K562 (cell line): ENCODE measurements around the gene CACNA2D3. TPM values are rescaled to one million over a fixed set of nuclear protein-coding genes. Genes with fewer than 3 reads are reported as not detected.

Source experiments
- ATAC-seq: fragments of 200-7000 bp; cut with Tn5 transposase; 3 replicates; pipeline ENCODE4 v1.9.1; 2020; ENCODE audit warnings: moderate library complexity
- BruUV-seq: library from RNA; stranded (reverse); fragments of 400-500 nt; replicated peaks from 2 replicates; lab custom pipeline; 2021; lab: Mats Ljungman, UMichigan
- CTCF ChIA-PET: fragments of 300-600 bp; formaldehyde crosslinking; extraction: SDS; loops from one replicate; lab custom pipeline; 2021; ENCODE audit warnings: low intra/inter-chr PET ratio; lab: Yijun Ruan, JAX
- POLR2A ChIA-PET: fragments of 300-600, 350-650 bp; sonication (Branson Sonifier 250); formaldehyde crosslinking; extraction: SDS; loops from one replicate; lab custom pipeline; 2021; ENCODE audit warnings: antibody characterized with exemption, inconsistent platforms; lab: Yijun Ruan, JAX
- DNase-seq, 4 experiments: peaks; one replicate each; pipeline versions ENCODE4 v3.0.0 to v3.0.0-alpha.2; 2011 to 2018; ENCODE audit warnings: low spot score in 3 of 4, mixed read lengths in 3 of 4; ENCODE audit errors: extremely low read depth in 1 of 4
- FAIRE-seq: peaks from 2 replicates; lab custom pipeline; 2011; peaks lifted over from hg19 to GRCh38; lab: Jason Lieb, UNC
- H2AFZ ChIP-seq: 2 replicates; pipeline ENCODE4 v1.6.0; 2011; ENCODE audit warnings: low read depth, low read length, control low read depth, inconsistent platforms
- H3K27ac ChIP-seq: fragments of 200-600 bp; 3 replicates; pipeline ENCODE4 v1.8.0; 2011; ENCODE audit warnings: low read depth, mild to moderate bottlenecking, control low read depth, inconsistent platforms, low read length, moderate library complexity, mixed read lengths; ENCODE audit errors: extremely low read depth
- H3K27me3 ChIP-seq, 2 experiments: fragments of 300-600 bp in 1 of 2; 2 replicates in 1 of 2; 3 replicates in 1 of 2; pipeline versions ENCODE4 v1.6.0 to v1.8.0; 2011; ENCODE audit warnings: inconsistent platforms in 2 of 2, low read length in 2 of 2, mild to moderate bottlenecking in 1 of 2, mixed read lengths in 1 of 2, moderate library complexity in 1 of 2; ENCODE audit not compliant: control insufficient read depth in 2 of 2, insufficient read depth in 2 of 2
- H3K36me3 ChIP-seq: fragments of 300-600 bp; 3 replicates; pipeline ENCODE4 v1.8.0; 2011; ENCODE audit warnings: mild to moderate bottlenecking, low read length, inconsistent platforms; ENCODE audit not compliant: control insufficient read depth, insufficient read depth
- H3K4me1 ChIP-seq, 2 experiments: fragments of 200-600 bp in 1 of 2; replicated peaks in 1 of 2; 2 replicates in 1 of 2; 3 replicates in 1 of 2; pipeline versions ENCODE4 v1.5.1 to v1.8.0; 2011; ENCODE audit warnings: inconsistent platforms in 2 of 2, low read length in 2 of 2, mild to moderate bottlenecking in 1 of 2, mixed read lengths in 1 of 2, moderate library complexity in 1 of 2; ENCODE audit not compliant: control insufficient read depth in 2 of 2, insufficient read depth in 2 of 2
- H3K4me2 ChIP-seq: 2 replicates; pipeline ENCODE4 v1.6.1; 2011; ENCODE audit warnings: low read length, control low read depth, inconsistent platforms, mixed read lengths; ENCODE audit not compliant: insufficient read depth
- H3K4me3 ChIP-seq: fragments of 200-600 bp; sonication (generic), shearing (Covaris generic); 2 replicates; pipeline ENCODE4 v1.5.1; 2016; ENCODE audit warnings: control low read depth, inconsistent platforms
- H3K79me2 ChIP-seq: fragments of 200-600 bp; 3 replicates; pipeline ENCODE4 v1.8.0; 2011; ENCODE audit warnings: low read length, inconsistent platforms; ENCODE audit not compliant: control insufficient read depth, insufficient read depth
- H3K9ac ChIP-seq, 2 experiments: 2 replicates each; pipeline versions ENCODE4 v1.6.0 to v1.6.1; 2011; ENCODE audit warnings: low read depth in 2 of 2, low read length in 2 of 2, control low read depth in 1 of 2, inconsistent platforms in 1 of 2, mild to moderate bottlenecking in 1 of 2, mixed read lengths in 1 of 2; ENCODE audit not compliant: insufficient read depth in 1 of 2
- H3K9me1 ChIP-seq: one replicate; pipeline ENCODE4 v1.6.0; 2011; ENCODE audit warnings: inconsistent platforms, mild to moderate bottlenecking, low read length, moderate library complexity; ENCODE audit not compliant: control insufficient read depth, insufficient read depth
- H3K9me3 ChIP-seq: replicated peaks from 2 replicates; pipeline ENCODE4 v1.5.1; 2011; ENCODE audit warnings: low read depth, low read length, inconsistent platforms; ENCODE audit not compliant: control insufficient read depth, insufficient read depth
- H4K20me1 ChIP-seq: replicated peaks from 2 replicates; pipeline ENCODE4 v1.6.1; 2011; ENCODE audit warnings: low read length, inconsistent platforms, mixed read lengths; ENCODE audit not compliant: control insufficient read depth, insufficient read depth
- BRCA1 ChIP-seq, 2 experiments: fragments of 450-650 bp in 1 of 2; sonication (generic) in 1 of 2; formaldehyde crosslinking in 1 of 2; IDR thresholded peaks; 2 replicates each; pipeline versions ENCODE4 v1.5.0 to v1.6.1; 2017 to 2020; ENCODE audit warnings: mild to moderate bottlenecking in 1 of 2, missing genetic modification reagents in 1 of 2
- CCAR2 ChIP-seq: fragments of 200-400 bp; formaldehyde crosslinking; IDR thresholded peaks from 2 replicates; pipeline ENCODE4 v1.6.1; 2017; ENCODE audit warnings: mild to moderate bottlenecking, low read depth, low read length
- DACH1 ChIP-seq: fragments of 450-650 bp; IDR thresholded peaks from 2 replicates; pipeline ENCODE4 v1.6.1; 2018; ENCODE audit not compliant: partially characterized antibody
- L3MBTL2 ChIP-seq: fragments of 450-650 bp; IDR thresholded peaks from 2 replicates; pipeline ENCODE4 v1.6.1; 2016; ENCODE audit warnings: mild to moderate bottlenecking, moderate library complexity
- MEF2D ChIP-seq: conservative IDR thresholded peaks from 2 replicates; pipeline ENCODE4 v1.6.1; 2016; ENCODE audit warnings: low read depth, missing genetic modification characterization, missing compliant biosample characterization
- NR4A1 ChIP-seq, 2 experiments: fragments of 250-450 bp in 1 of 2; fragments of 450-650 bp in 1 of 2; sonication (Bioruptor Pico) in 1 of 2; IDR thresholded peaks; 2 replicates each; pipeline versions ENCODE4 v1.4.0 to v1.6.1; 2016 to 2020; ENCODE audit warnings: mild to moderate bottlenecking in 2 of 2, missing compliant biosample characterization in 1 of 2, missing genetic modification characterization in 1 of 2, moderate library complexity in 1 of 2
- PPARD ChIP-seq: fragments of 250-450 bp; sonication (Bioruptor Pico); IDR thresholded peaks from 2 replicates; pipeline ENCODE4 v1.8.0; 2022; ENCODE audit warnings: inconsistent platforms, mild to moderate bottlenecking, moderate library complexity
- RBM15 ChIP-seq: fragments of 200-400 bp; formaldehyde crosslinking; IDR thresholded peaks from 2 replicates; pipeline ENCODE4 v1.6.1; 2018; ENCODE audit warnings: mild to moderate bottlenecking, low read length, moderate library complexity; ENCODE audit not compliant: insufficient read depth
- RCOR1 ChIP-seq, 2 experiments: IDR thresholded peaks; 2 replicates each; pipeline ENCODE4 v1.6.1; 2012; ENCODE audit warnings: low read depth in 2 of 2, low read length in 2 of 2, borderline replicate concordance in 1 of 2, improper control_type of control experiment in 1 of 2
- STAT5A ChIP-seq: IDR thresholded peaks from 2 replicates; pipeline ENCODE4 v1.6.1; 2012; ENCODE audit warnings: low read length, inconsistent platforms, borderline replicate concordance
- THRAP3 ChIP-seq: fragments of 450-650 bp; IDR thresholded peaks from 2 replicates; pipeline ENCODE4 v1.6.1; 2016; ENCODE audit warnings: mild to moderate bottlenecking, inconsistent platforms, borderline replicate concordance
- WGBS: fragments of 100-300 bp; shearing (Covaris generic); methylation state at CpG from one replicate; pipeline ENCODE4 v1.1.6; 2016; ENCODE audit warnings: low coverage, mixed read lengths; ENCODE audit not compliant: insufficient coverage; ENCODE audit errors: missing lambda C conversion rate; 5-methylcytosine and 5-hydroxymethylcytosine counted together
- in situ Hi-C: fragments of 300-500 bp; cut with MboI; formaldehyde crosslinking; loops from 4 replicates; pipeline ENCODE4 v1.15.0; 2018; ENCODE audit warnings: inconsistent platforms, mixed read lengths
- intact Hi-C: fragments of 100-400 bp; cut with micrococcal nuclease; formaldehyde crosslinking; loops from 2 replicates; pipeline ENCODE4 v1.14.2; 2022
- polyA plus RNA-seq, 8 experiments: library from polyadenylated mRNA; depleted of rRNA in 4 of 8; stranded (reverse) in 5 of 8; unstranded in 3 of 8; fragments of >200 nt; fragmentation: Nextera tagmentation in 2 of 8; fragmentation: Illumina TruSeq in 1 of 8; extraction: Ambion mirVana in 2 of 8; extraction: Trizol in 1 of 8; gene quantifications; 2 replicates each; pipeline versions ENCODE4 v1.2.1 to v1.2.3, GENCODE V29; 2011 to 2014; ENCODE audit warnings: inconsistent platforms in 1 of 8, missing spikeins in 1 of 8
- total RNA-seq, 7 experiments: library from RNA; depleted of rRNA in 6 of 7; stranded (reverse); fragments of >200 nt in 6 of 7; fragmentation: Illumina TruSeq in 2 of 7; extraction: Trizol in 2 of 7; gene quantifications; 2 replicates each; pipeline versions ENCODE4 v1.2.1 to v1.2.3, GENCODE V29; 2011 to 2021; ENCODE audit warnings: low replicate concordance in 1 of 7
- TF ChIP-seq, protein P1 (sequence below): sonication (generic); formaldehyde crosslinking; IDR thresholded peaks from 2 replicates; pipeline ENCODE4 v1.8.1; 2023; ENCODE audit warnings: mild to moderate bottlenecking, missing genetic modification reagents
- TF ChIP-seq, protein P2 (sequence below): fragments of 200-800 bp; sonication (Bioruptor generic); IDR thresholded peaks from 2 replicates; pipeline ENCODE4 v1.6.1; 2016; ENCODE audit warnings: missing genetic modification characterization, missing compliant biosample characterization
- TF ChIP-seq, protein P3 (sequence below): sonication (generic); formaldehyde crosslinking; IDR thresholded peaks from 2 replicates; pipeline ENCODE4 v1.9.0; 2022; ENCODE audit warnings: mild to moderate bottlenecking, missing genetic modification reagents

CACNA2D3 gene
- total and polyA plus RNA-seq, 9 of the 15 experiments (the other 6 are each of a cell fraction or from before 2014, with no cell fraction given): 0.01 TPM; not detected in 8

DNA sequence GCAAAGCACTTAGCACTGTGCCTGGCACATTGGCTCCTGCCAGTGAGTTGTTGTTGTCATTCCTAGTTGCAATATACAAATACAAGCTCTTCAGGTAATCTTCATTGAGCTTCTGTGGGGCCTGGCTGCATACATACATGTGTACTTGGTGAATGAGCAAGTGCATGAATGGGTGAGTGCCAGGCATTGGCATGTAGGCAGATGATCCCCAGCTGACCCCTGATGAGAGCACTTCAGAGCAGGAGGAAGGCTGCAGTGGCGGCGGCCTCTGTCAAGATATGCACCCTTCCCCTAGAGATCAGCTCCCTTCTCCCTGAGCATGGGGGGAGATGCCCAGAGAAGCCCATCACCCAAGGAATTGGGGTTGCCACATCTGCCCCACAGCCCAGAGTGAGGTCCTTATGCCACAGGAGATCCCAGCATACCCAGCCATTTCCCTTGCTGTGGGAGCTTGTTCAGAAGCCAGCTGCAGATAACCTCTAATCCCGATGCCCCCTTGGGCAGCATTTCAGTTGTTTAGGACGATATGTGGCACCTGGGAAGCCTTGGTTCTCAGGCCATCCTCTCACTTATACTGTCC is 8.8 kb downstream of the CACNA2D3 start:
- ATAC-seq (no peak), DNase-seq (no peak), FAIRE-seq (no peak)
- POLR2A ChIA-PET: no interaction called here
- no peaks in the 10 kb centered on the region; a peak in 1 of 5 replicates for H3K27me3 ChIP-seq
- no peaks in the 10 kb centered on the region for H4K20me1 ChIP-seq
- TF ChIP-seq, protein P1, sequence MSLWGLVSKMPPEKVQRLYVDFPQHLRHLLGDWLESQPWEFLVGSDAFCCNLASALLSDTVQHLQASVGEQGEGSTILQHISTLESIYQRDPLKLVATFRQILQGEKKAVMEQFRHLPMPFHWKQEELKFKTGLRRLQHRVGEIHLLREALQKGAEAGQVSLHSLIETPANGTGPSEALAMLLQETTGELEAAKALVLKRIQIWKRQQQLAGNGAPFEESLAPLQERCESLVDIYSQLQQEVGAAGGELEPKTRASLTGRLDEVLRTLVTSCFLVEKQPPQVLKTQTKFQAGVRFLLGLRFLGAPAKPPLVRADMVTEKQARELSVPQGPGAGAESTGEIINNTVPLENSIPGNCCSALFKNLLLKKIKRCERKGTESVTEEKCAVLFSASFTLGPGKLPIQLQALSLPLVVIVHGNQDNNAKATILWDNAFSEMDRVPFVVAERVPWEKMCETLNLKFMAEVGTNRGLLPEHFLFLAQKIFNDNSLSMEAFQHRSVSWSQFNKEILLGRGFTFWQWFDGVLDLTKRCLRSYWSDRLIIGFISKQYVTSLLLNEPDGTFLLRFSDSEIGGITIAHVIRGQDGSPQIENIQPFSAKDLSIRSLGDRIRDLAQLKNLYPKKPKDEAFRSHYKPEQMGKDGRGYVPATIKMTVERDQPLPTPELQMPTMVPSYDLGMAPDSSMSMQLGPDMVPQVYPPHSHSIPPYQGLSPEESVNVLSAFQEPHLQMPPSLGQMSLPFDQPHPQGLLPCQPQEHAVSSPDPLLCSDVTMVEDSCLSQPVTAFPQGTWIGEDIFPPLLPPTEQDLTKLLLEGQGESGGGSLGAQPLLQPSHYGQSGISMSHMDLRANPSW (CRISPR knock-in tag): no peak
- TF ChIP-seq DACH1 (no peak), STAT5A (no peak), RBM15 (no peak), NR4A1 (CRISPR knock-in tag; IDR thresholded peaks at IDR 0.05) (no peak), NR4A1 (tag; IDR thresholded peaks at IDR 0.05) (no peak), L3MBTL2 (no peak), THRAP3 (no peak), CCAR2 (no peak), RCOR1 (IDR thresholded peaks at IDR 0.05; ENCODE audit: borderline replicate concordance in 1 of 2, low read depth in 2 of 2, low read length in 2 of 2) (no peak), PPARD (CRISPR knock-in tag) (no peak), MEF2D (tag) (no peak), BRCA1 (IDR thresholded peaks at IDR 0.05) (no peak), BRCA1 (CRISPR knock-in tag; IDR thresholded peaks at IDR 0.05) (no peak)
- TF ChIP-seq, protein P2, sequence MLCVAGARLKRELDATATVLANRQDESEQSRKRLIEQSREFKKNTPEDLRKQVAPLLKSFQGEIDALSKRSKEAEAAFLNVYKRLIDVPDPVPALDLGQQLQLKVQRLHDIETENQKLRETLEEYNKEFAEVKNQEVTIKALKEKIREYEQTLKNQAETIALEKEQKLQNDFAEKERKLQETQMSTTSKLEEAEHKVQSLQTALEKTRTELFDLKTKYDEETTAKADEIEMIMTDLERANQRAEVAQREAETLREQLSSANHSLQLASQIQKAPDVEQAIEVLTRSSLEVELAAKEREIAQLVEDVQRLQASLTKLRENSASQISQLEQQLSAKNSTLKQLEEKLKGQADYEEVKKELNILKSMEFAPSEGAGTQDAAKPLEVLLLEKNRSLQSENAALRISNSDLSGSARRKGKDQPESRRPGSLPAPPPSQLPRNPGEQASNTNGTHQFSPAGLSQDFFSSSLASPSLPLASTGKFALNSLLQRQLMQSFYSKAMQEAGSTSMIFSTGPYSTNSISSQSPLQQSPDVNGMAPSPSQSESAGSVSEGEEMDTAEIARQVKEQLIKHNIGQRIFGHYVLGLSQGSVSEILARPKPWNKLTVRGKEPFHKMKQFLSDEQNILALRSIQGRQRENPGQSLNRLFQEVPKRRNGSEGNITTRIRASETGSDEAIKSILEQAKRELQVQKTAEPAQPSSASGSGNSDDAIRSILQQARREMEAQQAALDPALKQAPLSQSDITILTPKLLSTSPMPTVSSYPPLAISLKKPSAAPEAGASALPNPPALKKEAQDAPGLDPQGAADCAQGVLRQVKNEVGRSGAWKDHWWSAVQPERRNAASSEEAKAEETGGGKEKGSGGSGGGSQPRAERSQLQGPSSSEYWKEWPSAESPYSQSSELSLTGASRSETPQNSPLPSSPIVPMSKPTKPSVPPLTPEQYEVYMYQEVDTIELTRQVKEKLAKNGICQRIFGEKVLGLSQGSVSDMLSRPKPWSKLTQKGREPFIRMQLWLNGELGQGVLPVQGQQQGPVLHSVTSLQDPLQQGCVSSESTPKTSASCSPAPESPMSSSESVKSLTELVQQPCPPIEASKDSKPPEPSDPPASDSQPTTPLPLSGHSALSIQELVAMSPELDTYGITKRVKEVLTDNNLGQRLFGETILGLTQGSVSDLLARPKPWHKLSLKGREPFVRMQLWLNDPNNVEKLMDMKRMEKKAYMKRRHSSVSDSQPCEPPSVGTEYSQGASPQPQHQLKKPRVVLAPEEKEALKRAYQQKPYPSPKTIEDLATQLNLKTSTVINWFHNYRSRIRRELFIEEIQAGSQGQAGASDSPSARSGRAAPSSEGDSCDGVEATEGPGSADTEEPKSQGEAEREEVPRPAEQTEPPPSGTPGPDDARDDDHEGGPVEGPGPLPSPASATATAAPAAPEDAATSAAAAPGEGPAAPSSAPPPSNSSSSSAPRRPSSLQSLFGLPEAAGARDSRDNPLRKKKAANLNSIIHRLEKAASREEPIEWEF (CRISPR knock-in tag): no peak
- TF ChIP-seq, protein P3, sequence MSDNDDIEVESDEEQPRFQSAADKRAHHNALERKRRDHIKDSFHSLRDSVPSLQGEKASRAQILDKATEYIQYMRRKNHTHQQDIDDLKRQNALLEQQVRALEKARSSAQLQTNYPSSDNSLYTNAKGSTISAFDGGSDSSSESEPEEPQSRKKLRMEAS (CRISPR knock-in tag): no peak
- H3K9me1 ChIP-seq: no peaks in the 10 kb centered on the region
- BruUV-seq: no TSS peak
- intact Hi-C loops: no loop called here
- H3K79me2 ChIP-seq: no peaks in the 10 kb centered on the region
- H3K4me3 ChIP-seq: no peak overlapping the region
- no peak overlapping the region for H3K27ac ChIP-seq
- H3K36me3 ChIP-seq: no peaks in the 10 kb centered on the region
- H3K4me2 ChIP-seq: no peak overlapping the region
- WGBS: 0% methylated on average over 3 of the region's 4 CpGs
- no peaks in the 10 kb centered on the region for H3K4me1 ChIP-seq
- CTCF ChIA-PET: no interaction called here
- H2AFZ ChIP-seq: no peak overlapping the region
- H3K9ac ChIP-seq: no peak overlapping the region
- H3K9me3 ChIP-seq: no peaks in the 10 kb centered on the region
- in situ Hi-C loops: no loop called here
